Sciatic nerve (tissue), 2 donors: ENCODE measurements around the gene NTM. TPM values are rescaled to one million over a fixed set of nuclear protein-coding genes. Genes with fewer than 3 reads are reported as not detected.

Experiments used
- ATAC-seq: fragments of 200-7000 bp; cut with Tn5 transposase; one replicate; pipeline ENCODE4 v1.9.1; 2020; ENCODE audit warnings: mild to moderate bottlenecking, moderate library complexity
- DNase-seq: peaks from one replicate; pipeline ENCODE4 v3.0.0-alpha.2; 2020; ENCODE audit warnings: low spot score
- intact Hi-C: fragments of 100-400 bp; cut with DNase I; formaldehyde crosslinking; loops from one replicate; pipeline ENCODE4 v1.14.2; 2022
- total RNA-seq: library from RNA; stranded (reverse); fragmentation: NEBNext Ultra II Directional; extraction: Animal tissue kit (Norgen Biotek cat#: 25700); gene quantifications from one replicate; pipeline ENCODE4 v1.2.1, GENCODE V29; 2021
- donor health status: DM: no; HTN: no; CAD: no.
- donor health status: DM: no; HTN: no; CAD: no.

Gene NTM
- total RNA-seq, 1 donor from 2014 or later = 19.5 TPM

DNA sequence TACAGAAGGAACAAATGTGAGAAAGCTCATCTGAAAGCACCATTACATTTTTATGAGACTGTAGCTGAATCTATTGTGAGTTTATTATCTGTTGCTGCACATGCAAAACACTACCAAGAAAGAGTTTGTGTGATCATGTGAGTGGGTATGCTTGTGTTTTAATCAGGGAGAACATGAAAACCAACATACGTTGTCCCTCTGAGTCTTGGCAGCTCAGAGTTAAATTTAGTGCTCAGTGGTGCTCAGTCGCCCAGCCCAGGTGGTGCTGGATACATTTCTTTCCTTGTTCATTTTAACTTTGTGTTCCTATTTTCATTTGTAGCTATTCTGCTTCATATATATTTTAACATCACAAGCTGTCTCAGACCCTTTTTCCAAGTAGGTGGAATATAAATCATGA, 500.6 kb downstream of the NTM start:
- DNase-seq = no peak
- no peak for ATAC-seq

DNA sequence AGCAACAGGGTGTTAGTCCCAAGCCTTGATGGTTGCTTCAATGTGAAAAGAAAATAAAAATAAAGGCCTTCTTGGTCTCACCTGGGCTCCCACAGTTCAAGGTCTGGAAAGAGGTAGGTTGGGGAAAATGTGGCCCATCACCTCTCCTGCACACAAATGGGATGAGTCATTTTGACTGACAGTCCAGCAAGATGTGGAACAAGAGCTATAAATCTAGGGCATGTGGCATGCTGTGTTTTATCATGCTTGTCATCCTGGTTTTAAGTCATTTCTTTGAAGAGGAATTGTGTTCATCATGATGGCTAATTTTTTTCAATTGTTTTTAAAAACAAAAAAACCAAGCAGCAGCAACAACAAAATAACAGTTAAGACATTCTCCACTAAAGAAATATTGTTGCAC, 503.7 kb downstream of the NTM start:
- intact Hi-C loops = loop anchor here (5.0 kb wide), 1 partner anchor 1352 kb away; no protein-coding TSS in a partner anchor
- no peak for ATAC-seq

More for the DNA sequence above, 500.6 kb downstream of the NTM start:
- intact Hi-C loops = loop anchor here (5.0 kb wide), 1 partner anchor 1349 kb away; no protein-coding TSS in a partner anchor

GRCh38 chr11:131875611-131876010, 505.2 kb downstream of the NTM start:
- ATAC-seq = peak; percentile 97
- intact Hi-C loops = no loop called here
- DNase-seq = no peak

More for the DNA sequence above, 503.7 kb downstream of the NTM start:
- DNase-seq = no peak

DNA sequence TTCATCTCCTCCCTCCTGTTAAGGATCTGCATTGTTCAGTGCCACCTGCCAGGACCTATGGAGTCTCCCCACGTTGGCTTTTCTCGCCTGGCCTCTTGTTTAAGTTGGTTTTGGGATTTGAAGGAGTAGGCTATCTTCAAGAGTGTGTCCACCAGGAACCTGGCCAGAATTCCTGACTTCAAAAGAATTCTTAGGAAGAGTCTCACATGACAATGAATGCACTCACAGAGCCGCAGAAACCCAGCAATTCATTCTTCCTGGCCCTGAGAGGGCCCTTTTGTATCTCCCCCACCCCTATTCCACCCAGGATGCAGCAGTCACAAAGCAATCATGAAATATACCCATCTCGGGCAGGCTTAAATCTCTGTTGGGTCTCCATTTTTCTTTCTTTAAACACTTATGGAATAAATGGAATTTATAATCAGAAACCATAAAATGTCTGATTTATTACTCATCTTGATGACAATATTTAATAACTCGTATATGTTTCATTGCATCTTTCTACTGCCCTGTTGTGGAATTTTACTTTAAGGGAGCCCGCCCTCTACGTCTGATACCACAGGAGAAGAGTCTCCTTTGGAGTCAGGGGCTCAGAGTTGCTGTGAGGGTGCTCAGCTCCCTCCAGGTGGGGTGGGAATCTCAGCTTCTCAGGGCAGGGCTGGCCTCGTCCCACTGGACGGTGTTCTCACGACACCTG, 507.0 kb downstream of the NTM start:
- ATAC-seq (no peak), DNase-seq (no peak)

DNA sequence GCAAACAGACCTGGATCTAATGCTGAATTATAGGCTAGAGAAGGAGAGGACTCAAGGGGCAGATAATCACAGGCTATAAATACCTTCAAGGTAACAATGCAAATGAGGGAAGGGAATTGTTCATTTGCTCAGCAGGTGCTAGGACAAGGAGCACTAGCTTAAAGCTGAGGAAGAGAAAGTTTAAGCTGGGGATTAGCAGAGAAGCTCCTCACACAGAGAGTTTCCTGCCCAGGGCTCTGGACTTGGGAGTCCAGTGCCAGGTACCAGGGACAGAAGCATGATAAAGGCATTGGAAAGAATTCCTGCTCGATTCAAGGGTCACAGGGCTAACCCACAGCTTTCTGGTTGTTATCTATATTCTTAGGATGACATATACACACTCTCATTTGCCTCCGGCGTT, 509.9 kb downstream of the NTM start:
- intact Hi-C loops = no loop called here
- ATAC-seq = no peak

More for the DNA sequence above, 507.0 kb downstream of the NTM start:
- intact Hi-C loops = no loop called here

DNA sequence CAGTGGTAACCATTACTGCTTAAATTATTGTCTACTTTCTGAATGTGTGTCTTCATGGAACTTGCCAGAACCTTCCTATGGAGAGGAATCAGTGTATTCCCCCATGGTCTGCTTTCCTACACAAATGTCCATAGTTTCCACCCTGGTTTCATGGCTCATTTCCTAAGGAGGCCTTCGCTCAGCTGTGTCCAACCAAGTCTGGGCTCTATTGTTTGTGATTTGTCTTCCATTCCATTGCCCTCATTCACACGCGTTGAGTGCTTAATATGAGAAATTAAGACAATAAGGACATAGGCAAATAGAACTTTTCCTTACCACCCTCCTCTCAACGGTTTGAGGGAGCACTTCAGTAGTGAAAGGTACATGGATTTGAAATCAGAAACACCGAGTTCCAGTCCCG, 510.6 kb downstream of the NTM start:
- intact Hi-C loops = no loop called here
- no peak for DNase-seq
- no peak for ATAC-seq

More for the DNA sequence above, 509.9 kb downstream of the NTM start:
- DNase-seq = no peak

- intact Hi-C loops = no loop called here
- no peak for ATAC-seq
- DNase-seq = no peak
Observed at GRCh38 chr11:131883332-131883731, 512.9 kb downstream of the NTM start.

GRCh38 chr11:131884461-131885073, 514.2 kb downstream of the NTM start:
- DNase-seq = no peak
- intact Hi-C loops = no loop called here
- ATAC-seq = no peak

DNA sequence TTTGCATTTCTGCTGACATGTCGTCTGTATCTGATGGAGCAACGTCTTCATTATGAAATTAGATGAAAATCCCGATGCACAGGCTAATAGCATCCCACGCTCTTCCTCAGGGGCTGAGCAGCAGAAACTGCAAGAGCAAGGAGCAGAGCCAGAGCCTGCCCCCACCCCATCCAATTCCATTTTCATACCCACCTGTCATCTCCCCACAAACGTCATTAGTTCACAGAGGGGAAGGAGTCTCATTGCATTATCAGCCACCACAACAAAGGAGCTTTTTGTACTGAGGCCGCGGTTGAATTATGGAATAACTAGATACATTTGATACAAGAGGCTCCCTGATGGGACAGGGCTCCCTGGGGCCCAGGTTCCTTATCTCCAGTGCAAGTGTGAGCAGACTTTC, 515.0 kb downstream of the NTM start:
- intact Hi-C loops = no loop called here
- ATAC-seq = no peak

GRCh38 chr11:131886201-131886600, 515.8 kb downstream of the NTM start:
- intact Hi-C loops = no loop called here

More for the DNA sequence above, 515.0 kb downstream of the NTM start:
- no peak for DNase-seq

GRCh38 chr11:131888230-131888855, 517.9 kb downstream of the NTM start:
- intact Hi-C loops = no loop called here
- DNase-seq (no peak), ATAC-seq (peak; percentile 56)

More at GRCh38 chr11:131886201-131886600, 515.8 kb downstream of the NTM start:
- no peak for ATAC-seq
- DNase-seq = no peak

GRCh38 chr11:131889146-131889577, 518.7 kb downstream of the NTM start:
- ATAC-seq = peak; percentile 84
- intact Hi-C loops = no loop called here
- no peak for DNase-seq

- DNase-seq = no peak
- intact Hi-C loops = no loop called here
Observed at GRCh38 chr11:131889760-131890581, 519.6 kb downstream of the NTM start.

GRCh38 chr11:131893103-131893890, 522.9 kb downstream of the NTM start:
- ATAC-seq (no peak), DNase-seq (no peak)
- intact Hi-C loops = no loop called here

More at GRCh38 chr11:131889760-131890581, 519.6 kb downstream of the NTM start:
- ATAC-seq = no peak

DNA sequence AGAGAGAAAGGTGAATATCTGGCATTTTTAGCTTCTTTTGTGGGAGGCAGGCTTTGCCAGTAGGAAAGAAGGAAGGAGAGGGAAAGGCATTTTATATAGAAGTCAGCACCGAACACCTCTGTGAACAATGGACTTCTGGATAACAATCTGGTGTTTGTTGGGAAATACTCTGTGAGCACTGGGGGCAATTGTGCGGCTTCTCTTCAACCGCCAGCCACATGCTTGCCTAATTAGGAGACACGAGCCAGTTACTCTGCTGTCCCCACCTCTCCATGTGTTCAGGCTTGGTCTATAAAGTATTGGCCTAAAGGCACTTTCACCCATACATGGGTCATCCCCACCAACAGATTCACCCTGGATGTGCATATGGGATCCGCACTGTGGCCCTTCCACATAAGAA, 523.6 kb downstream of the NTM start:
- intact Hi-C loops = no loop called here
- ATAC-seq (no peak), DNase-seq (no peak)

DNA sequence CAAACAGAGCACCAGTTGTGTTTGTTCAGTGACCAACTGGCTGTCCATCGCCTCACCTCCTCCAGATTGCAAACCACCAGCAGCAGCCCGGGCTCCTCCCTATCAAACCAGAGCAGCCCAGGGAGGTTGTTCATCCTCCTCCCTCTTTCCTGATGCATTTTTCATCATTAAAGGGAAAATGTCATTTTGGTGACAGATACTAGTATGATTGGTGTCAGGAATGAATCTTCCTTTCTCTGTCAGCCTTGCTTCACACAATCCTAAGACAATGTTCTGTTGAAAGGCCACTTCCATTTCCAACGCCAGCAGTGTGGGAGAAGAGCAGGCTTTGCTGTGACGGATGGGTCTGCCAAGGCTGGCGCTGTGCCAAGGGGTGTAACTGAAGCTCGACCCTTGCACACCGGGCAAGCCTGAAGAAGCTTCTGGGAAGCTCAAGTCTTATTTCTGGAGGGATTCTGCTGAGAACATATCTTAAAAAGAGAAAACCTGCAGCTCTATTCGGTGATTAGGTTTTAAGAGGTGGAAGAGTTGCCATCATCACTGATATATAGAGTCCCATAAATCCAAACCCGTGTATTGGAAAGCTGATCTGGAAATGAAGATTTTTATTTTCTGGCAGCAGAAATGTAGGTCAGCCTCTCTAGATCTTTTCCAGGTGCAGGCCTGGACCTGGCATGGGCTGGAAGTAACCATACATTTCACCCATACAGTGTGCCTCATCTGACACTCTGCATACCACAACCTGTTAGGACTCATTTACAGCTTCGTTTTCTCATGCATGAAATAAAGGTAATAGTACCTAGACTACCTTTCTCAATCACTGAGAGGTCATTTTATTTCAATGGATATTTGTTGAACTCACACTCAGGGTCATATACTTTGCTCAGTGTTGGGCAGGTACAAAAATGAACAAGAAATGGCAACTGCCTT, 524.5 kb downstream of the NTM start:
- ATAC-seq = no peak
- no peak for DNase-seq
- intact Hi-C loops = no loop called here

- DNase-seq = no peak
- no peak for ATAC-seq
- intact Hi-C loops = no loop called here
Observed at GRCh38 chr11:131895865-131896264, 525.5 kb downstream of the NTM start.
